PC-9 (cell line): ENCODE measurements around the gene B3GNT3. TPM values are rescaled to one million over a fixed set of nuclear protein-coding genes. Genes with fewer than 3 reads are reported as not detected.

ENCODE experiments used
- BruUV-seq: library from RNA; stranded (reverse); fragments of 400-500 nt; replicated peaks from 2 replicates; lab custom pipeline; 2021; lab: Mats Ljungman, UMichigan
- CTCF ChIA-PET: fragments of 300-600 bp; sonication (Branson Sonifier 250); formaldehyde crosslinking; loops from one replicate; lab custom pipeline; 2022; ENCODE audit warnings: antibody characterized with exemption; lab: Charles Lee
- POLR2A ChIA-PET: fragments of 300-600 bp; sonication (Branson Sonifier 250); formaldehyde crosslinking; loops from one replicate; lab custom pipeline; 2022; ENCODE audit warnings: antibody characterized with exemption; ENCODE audit not compliant: unreplicated experiment; lab: Charles Lee
- DNase-seq, 2 experiments: peaks; one replicate each; pipeline versions ENCODE4 v3.0.0 to v3.0.0-alpha.2; 2015 to 2022; ENCODE audit warnings: mixed read lengths in 1 of 2
- H2AFZ ChIP-seq: fragments of 200-600 bp; sonication (generic); 2 replicates; pipeline ENCODE4 v1.8.1; 2017; ENCODE audit warnings: antibody characterized with exemption
- H3F3A ChIP-seq: fragments of 200-600 bp; sonication (generic); 2 replicates; pipeline ENCODE4 v1.8.1; 2017; ENCODE audit warnings: antibody characterized with exemption, mild to moderate bottlenecking, low read depth; ENCODE audit not compliant: insufficient read depth
- H3K27ac ChIP-seq: fragments of 200-600 bp; sonication (generic); 2 replicates; pipeline ENCODE4 v1.6.1; 2016; ENCODE audit warnings: mixed run types
- H3K27me3 ChIP-seq: fragments of 200-600 bp; sonication (generic); 2 replicates; pipeline ENCODE4 v1.6.1; 2016; ENCODE audit warnings: low read depth, mixed run types; ENCODE audit not compliant: insufficient read depth
- H3K36me3 ChIP-seq: fragments of 200-600 bp; sonication (generic); 2 replicates; pipeline ENCODE4 v1.6.1; 2016; ENCODE audit warnings: low read depth, mixed run types
- H3K4me1 ChIP-seq: fragments of 200-600 bp; sonication (generic); replicated peaks from 2 replicates; pipeline ENCODE4 v1.6.1; 2016; ENCODE audit warnings: mixed run types; ENCODE audit not compliant: insufficient read depth
- H3K4me2 ChIP-seq: fragments of 200-600 bp; sonication (generic); 2 replicates; pipeline ENCODE4 v1.6.1; 2017; ENCODE audit warnings: mixed run types
- H3K4me3 ChIP-seq: fragments of 200-600 bp; sonication (generic); 2 replicates; pipeline ENCODE4 v1.6.1; 2016; ENCODE audit warnings: mixed run types
- H3K79me2 ChIP-seq: fragments of 200-600 bp; sonication (generic); 2 replicates; pipeline ENCODE4 v1.6.1; 2017; ENCODE audit warnings: low read depth, mixed run types
- H3K9me2 ChIP-seq: fragments of 200-600 bp; sonication (generic); 2 replicates; pipeline ENCODE4 v1.8.1; 2017; ENCODE audit warnings: mild to moderate bottlenecking; ENCODE audit not compliant: insufficient read depth
- H3K9me3 ChIP-seq: fragments of 200-600 bp; sonication (generic); 2 replicates; pipeline ENCODE4 v1.8.1; 2016; ENCODE audit warnings: low read depth; ENCODE audit not compliant: insufficient read depth
- H4K20me1 ChIP-seq: fragments of 200-600 bp; sonication (generic); 2 replicates; pipeline ENCODE4 v1.8.1; 2017; ENCODE audit not compliant: insufficient read depth
- CTCF ChIP-seq: fragments of 200-600 bp; sonication (generic); conservative IDR thresholded peaks from 2 replicates; pipeline ENCODE4 v1.6.1; 2017; ENCODE audit warnings: mixed run types, antibody characterized with exemption, mild to moderate bottlenecking, moderate library complexity
- EZH2 ChIP-seq: fragments of 200-600 bp; sonication (generic); IDR thresholded peaks from 2 replicates; pipeline ENCODE4 v1.8.0; 2017; ENCODE audit warnings: antibody characterized with exemption, low read depth
- intact Hi-C: fragments of 100-400 bp; cut with micrococcal nuclease; formaldehyde crosslinking; loops from one replicate; pipeline ENCODE4 v1.10.0; 2022; ENCODE audit not compliant: unreplicated experiment
- total RNA-seq: library from RNA; stranded (reverse); gene quantifications from 2 replicates; pipeline ENCODE4 v1.2.3, GENCODE V29; 2021

The B3GNT3 gene
- total RNA-seq, 1 experiment from 2014 or later, result 65.9 TPM

GRCh38 chr19:17757125-17757524 is 37.8 kb upstream of the B3GNT3 start:
- Histone ChIP-seq H4K20me1 (no peaks in the 10 kb centered on the region), H3K79me2 (no peaks in the 10 kb centered on the region), H3K4me2 (no peak overlapping the region), H3K4me1 (no peaks in the 10 kb centered on the region), H3K27ac (no peak overlapping the region), H3K4me3 (no peak overlapping the region), H3K9me3 (no peaks in the 10 kb centered on the region), H2AFZ (no peak overlapping the region), H3K27me3 (no peaks in the 10 kb centered on the region), H3K9me2 (no peaks in the 10 kb centered on the region), H3F3A (peaks cover 32% of the 10 kb centered on the region), H3K36me3 (no peaks in the 10 kb centered on the region)
- intact Hi-C loops, result no loop called here
- TF ChIP-seq CTCF, result no peak
- no peak for TF ChIP-seq EZH2
- no TSS peak for BruUV-seq
- DNase-seq, result peak in 1 of 2 experiments; percentile 45
- POLR2A ChIA-PET, result no interaction called here
- CTCF ChIA-PET, result no interaction called here

DNA sequence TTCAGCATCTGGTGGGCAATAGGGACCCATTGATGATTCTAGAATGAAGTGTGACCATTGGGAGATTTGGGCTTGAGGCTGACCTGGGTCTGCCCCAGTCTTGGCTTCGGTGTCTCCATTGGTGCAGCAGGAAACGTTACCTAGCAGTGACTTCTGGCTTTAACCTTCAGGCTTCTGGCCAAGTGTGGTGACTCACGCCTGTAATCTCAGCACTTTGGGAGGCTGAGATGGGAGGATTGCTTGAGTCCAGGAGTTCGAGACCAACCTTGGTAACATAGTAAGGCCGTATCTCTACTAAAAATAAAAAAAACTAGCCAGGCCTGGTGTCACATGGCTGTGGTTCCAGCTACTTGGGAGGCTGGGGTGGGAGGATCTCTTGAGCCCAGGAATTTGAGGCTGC is 36.4 kb upstream of the B3GNT3 start:
- TF ChIP-seq CTCF (no peak), EZH2 (no peak)
- POLR2A ChIA-PET, result no interaction called here
- intact Hi-C loops, result no loop called here
- H3K79me2 ChIP-seq, result no peaks in the 10 kb centered on the region
- H4K20me1 ChIP-seq, result no peaks in the 10 kb centered on the region
- no peaks in the 10 kb centered on the region for H3K4me1 ChIP-seq
- no TSS peak for BruUV-seq
- H3F3A ChIP-seq, result peaks cover 36% of the 10 kb centered on the region
- no peaks in the 10 kb centered on the region for H3K9me3 ChIP-seq
- H3K27me3 ChIP-seq, result no peaks in the 10 kb centered on the region
- no peak overlapping the region for H3K27ac ChIP-seq
- no peaks in the 10 kb centered on the region for H3K36me3 ChIP-seq
- no peak overlapping the region for H3K4me2 ChIP-seq
- no peak overlapping the region for H3K4me3 ChIP-seq
- no peaks in the 10 kb centered on the region for H3K9me2 ChIP-seq
- no peak for DNase-seq
- no peak overlapping the region for H2AFZ ChIP-seq
- CTCF ChIA-PET, result no interaction called here

DNA sequence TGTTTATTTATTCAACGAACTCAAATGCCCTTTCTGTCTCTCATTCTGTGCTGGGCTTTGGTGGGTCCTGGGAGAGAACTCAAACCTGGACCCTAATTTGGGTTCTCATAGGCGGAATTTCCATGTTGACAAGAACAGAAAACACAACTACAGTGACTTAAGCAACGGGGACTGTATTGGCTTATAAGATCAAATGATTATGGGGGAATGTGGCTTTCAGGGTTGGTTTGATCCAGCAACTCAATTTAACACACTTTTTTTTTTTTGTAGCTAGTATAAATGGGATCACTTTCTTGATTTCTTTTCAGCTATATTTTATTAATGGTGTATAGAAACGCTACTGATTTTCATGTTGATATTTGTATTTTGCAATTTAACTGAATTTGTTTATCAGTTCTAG is 33.8 kb upstream of the B3GNT3 start:
- H2AFZ ChIP-seq, result no peak overlapping the region
- no peak overlapping the region for H3K27ac ChIP-seq
- no peak for DNase-seq
- no peak overlapping the region for H3K4me3 ChIP-seq
- H3K9me3 ChIP-seq, result no peaks in the 10 kb centered on the region
- no peaks in the 10 kb centered on the region for H3K36me3 ChIP-seq
- intact Hi-C loops, result no loop called here
- no peak overlapping the region for H3K4me2 ChIP-seq
- no TSS peak for BruUV-seq
- ChIA-PET POLR2A (no interaction called here), CTCF (interaction anchor here (0.5 to 1.1 kb wide), 3 partner anchors 66 to 308 kb away, joined by 5 to 13 read pairs (median 7); no protein-coding TSS in a partner anchor)
- no peaks in the 10 kb centered on the region for H3K9me2 ChIP-seq
- H4K20me1 ChIP-seq, result no peaks in the 10 kb centered on the region
- H3F3A ChIP-seq, result peaks cover 41% of the 10 kb centered on the region
- H3K27me3 ChIP-seq, result no peaks in the 10 kb centered on the region
- peaks cover 10% of the 10 kb centered on the region for H3K4me1 ChIP-seq
- no peak for TF ChIP-seq CTCF
- TF ChIP-seq EZH2, result no peak
- no peaks in the 10 kb centered on the region for H3K79me2 ChIP-seq
